ENCODE measurements around the gene LENG9.

The LENG9 gene

GRCh38 chr19:54436031-54436523, 27.5 kb downstream of the LENG9 start:
- DNase-seq: no peak

DNA sequence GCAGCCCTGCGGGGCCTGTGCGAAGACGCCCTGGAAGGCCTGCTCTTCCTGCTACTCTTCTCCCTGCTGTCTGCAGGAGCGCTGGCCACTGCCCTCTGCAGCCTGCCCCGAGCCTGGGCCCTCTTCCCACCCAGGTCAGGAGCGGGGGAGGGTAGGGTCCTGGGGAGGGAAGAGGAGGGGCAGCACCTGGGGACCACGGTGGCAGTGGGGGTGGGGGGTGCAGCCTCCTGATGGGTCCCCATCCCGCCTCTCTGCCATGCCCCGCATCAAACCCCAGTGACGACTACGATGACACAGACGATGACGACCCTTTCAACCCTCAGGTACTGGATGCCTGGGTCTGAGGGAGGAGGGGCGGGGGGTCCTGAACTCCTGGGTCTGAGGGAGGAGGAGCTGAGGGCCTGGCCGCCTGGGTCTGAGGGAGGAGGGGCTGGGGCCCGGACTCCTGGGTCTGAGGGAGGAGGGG, 28.0 kb downstream of the LENG9 start:
- DNase-seq: no peak

- no peak for DNase-seq
These were observed 28.7 kb downstream of the LENG9 start for GRCh38 chr19:54434873-54435214.

DNA sequence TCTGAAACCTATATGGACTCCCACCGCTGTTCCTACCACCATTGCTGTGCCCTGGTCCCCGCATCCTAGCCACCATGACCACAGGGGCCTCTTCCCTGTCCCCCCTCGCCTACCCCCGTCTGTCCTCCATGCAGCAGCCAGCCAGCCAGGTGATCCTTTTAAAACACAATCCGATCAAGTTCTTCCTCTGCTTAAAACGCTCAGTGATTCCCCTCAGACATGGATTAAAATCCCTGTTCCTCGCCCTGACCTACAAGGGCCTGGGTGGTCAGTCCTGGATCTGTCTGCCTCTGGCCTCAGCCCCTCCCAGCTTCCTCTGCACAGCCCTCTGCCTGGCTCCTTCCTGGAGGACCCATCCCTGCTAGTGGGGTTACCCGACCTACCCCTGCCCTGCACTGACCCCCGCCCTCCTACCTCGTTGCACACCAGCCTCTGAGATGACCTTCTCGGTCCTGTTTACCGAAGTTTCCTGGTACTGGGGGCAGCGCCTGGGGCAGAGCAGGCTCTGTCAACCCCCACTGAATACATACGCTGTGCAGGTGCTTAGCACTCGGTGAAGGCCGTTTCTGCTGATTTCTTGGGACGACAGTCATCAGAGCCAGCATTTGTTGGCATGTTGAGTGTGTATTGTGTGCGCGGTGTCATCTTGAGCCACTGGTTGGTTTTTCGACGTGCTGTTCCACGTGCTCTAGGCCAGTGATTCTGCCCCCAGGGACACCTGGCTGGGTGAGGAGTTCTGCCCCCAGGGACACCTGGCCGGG, 29.3 kb downstream of the LENG9 start:
- no peak for DNase-seq

GRCh38 chr19:54433697-54434096, 29.9 kb downstream of the LENG9 start:
- no peak for DNase-seq

DNA sequence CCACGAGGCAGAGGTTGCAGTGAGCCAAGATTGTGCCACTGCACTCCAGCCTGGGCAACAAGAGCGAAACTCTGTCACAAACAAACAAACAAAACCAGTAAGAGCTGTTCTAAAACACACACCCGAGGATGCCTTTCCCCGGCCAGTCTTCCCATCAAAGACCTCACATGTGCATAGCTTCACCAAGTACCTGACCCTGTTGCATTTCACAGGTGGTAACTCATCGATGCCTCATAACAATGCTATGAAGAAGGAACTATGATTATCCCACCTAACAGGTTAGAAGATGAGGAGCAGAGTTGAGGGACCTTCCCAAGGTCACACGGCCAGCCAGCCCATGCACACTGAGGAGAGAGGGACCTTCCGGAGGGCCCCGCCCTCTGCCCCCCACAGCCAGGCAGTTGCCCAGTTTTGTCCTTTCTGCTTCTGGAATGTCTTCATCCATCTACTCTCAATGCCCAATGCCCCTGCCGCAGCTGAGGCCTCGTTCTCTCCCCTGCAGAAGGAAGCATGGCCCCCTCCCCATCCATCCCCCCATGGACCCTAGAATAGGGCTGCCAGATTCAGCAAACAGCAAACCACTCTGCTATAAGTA, 31.3 kb downstream of the LENG9 start:
- DNase-seq: no peak

GRCh38 chr19:54431255-54431838, 32.2 kb downstream of the LENG9 start:
- no peak for DNase-seq

DNA sequence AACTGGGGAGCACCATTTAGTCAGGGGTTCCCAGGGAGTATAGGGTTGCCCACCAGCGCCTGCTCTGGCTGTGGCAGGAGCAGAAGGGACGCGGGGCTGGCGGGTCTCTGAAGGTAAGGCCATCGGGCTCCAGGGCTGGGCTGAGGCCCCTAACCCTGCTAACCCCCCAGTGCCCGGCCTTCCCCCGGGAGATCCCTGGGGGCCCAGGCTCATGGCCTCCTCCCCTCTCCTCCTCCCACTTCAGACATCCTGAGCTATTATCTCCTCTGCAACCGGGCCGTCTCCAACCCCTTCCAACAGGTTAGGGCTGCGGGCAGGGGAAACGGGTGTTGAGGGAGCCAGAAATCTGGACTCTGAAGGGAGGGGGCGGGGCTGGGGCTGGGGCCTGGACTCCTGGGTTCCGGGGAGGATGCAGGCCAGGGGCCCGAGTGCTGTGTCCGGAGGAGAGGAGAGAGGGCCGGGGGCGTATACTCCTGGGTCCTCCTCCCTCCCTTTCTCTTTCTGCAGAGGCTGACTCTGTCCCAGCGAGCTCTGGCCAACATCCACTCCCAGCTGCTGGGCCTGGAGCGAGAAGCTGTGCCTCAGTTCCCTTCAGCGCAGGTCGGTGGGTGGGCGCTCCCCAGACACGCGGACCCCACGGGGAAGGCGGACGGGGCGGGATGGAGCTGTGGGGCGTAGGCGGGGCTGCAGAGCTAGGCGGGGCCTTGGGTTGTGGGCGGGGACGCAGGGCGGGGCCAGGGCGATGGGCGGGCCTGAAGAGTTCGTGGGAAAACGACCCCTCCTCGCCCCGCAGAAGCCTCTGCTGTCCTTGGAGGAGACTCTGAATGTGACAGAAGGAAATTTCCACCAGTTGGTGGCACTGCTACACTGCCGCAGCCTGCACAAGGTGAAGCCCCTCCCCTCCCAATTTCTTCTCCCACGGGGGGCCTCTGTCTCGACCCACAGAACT, 33.0 kb downstream of the LENG9 start:
- DNase-seq: no peak

DNA sequence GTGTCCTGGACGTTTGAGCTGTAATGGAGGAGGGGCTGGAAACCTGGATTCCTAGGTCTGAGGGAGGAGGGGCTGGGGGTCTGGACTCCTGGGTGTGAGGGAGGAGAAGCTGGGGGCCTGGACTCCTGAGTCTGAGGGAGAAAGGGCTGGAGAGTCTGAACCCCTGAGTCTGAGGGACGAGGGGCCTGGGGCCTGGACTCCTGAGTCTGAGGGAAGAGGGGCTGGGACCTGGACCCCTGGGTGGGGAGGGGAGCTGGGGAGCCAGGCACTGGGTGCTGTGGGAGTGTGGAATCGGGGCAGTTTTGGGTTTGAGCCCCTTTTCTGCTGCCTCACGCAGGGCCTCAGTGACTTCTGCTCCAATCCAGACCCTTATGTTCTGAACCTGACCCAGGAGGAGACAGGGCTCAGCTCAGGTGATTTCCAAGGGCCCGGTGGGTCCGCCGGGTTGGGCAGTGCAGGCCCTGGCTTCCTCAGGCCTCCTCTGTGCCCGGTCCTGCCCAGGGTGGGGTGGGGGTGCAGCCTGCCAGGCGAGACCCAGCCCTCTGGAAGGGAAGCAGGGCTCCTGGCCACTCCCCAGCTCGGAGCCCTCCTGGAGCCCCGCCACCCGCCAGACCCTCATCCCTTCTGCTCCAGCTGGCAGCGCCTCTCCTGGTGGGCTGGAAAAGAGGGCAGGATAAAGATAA, 33.9 kb downstream of the LENG9 start:
- no peak for DNase-seq

DNA sequence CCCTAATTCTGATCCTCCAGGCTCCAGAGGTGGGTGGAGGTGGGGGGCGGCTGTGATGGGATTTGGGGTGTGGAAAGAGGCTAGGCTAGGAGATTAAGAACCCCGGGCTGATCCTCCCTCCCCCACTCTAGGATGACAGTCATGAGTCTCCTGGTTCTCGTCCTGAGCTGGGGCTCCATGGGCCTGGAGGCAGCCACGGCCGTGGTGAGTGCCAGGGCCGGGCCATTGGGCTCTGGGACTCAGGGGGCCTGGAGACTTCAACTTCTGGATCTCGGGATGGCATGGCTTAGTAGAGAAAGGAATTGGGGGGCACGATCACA, 34.4 kb downstream of the LENG9 start:
- no peak for DNase-seq

- no peak for DNase-seq
These were observed 35.0 kb downstream of the LENG9 start for GRCh38 chr19:54428323-54429175.

- DNase-seq: no peak
These were observed 36.0 kb downstream of the LENG9 start for GRCh38 chr19:54427586-54427985.

DNA sequence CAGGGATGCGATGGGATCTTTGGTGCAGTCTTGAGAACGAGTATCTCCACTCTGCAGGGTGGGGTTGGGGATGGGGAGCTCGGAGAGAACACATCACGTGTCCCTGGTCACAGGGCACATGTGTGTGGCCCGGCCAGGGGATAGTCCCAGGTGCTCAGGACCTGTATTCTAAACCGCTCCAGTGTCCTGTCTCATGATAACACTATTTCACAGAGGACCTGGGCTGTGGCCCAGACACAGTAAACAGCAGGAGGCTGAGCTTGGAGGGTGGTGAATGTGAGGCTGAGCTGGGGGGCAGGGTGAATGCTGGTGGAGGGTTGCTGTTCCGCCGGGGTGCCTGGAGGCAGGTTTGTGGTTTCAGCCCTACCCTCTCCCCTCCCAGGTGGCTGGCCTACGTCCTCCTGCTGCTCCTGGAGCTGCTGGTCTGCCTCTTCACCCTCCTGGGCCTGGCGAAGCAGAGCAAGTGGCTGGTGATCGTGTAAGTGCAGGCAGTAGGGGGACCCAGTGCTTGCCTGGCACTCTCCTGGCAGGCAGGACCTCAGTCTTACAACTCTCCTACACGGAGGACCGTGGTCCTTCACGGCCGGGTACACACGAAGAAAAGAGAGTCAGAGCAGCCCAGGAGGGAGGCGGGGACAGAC, 37.2 kb downstream of the LENG9 start:
- DNase-seq: no peak

- DNase-seq: no peak
These were observed 38.2 kb downstream of the LENG9 start for GRCh38 chr19:54425382-54425723.

- no peak for DNase-seq
These were observed 38.8 kb downstream of the LENG9 start for GRCh38 chr19:54424660-54425381.

DNA sequence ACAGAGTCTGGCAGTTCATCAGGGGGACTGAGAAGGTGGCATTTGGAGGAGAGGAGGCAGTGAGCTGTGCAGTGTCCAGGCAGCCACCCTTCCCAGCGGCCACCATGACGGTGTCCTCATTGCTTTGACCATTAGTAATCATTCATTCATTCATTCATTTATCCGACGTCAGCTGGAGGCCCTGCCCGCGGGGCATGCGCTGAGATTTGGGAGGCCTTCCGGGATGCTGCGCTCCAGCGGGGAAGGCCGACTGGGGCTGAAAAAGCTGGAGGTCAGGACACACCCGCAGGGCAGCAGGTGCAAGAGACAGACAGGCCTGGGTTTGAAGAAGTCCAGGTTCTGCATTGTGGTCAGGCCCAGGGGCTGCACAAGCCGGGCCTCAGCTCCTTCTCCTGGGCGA, 39.4 kb downstream of the LENG9 start:
- DNase-seq: no peak

GRCh38 chr19:54422136-54422535, 41.4 kb downstream of the LENG9 start:
- DNase-seq: no peak

GRCh38 chr19:54421521-54421920, 42.1 kb downstream of the LENG9 start:
- no peak for DNase-seq

DNA sequence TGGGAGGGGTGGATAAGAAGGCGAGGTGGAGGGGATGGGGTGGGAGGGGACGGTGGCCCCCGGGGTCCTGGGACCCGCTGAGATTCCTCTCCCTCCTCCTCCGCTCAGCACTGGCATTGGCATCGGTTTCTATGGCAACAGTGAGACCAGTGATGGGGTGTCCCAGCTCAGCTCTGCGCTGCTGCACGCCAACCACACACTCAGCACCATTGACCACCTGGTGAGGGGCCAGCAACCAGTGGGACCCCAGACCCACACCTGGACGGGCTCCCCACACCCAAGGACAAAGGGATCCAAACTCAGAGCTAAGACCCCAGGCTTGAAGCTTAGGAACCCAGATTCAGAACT, 42.4 kb downstream of the LENG9 start:
- DNase-seq: no peak

- DNase-seq: no peak
These were observed 43.0 kb downstream of the LENG9 start for GRCh38 chr19:54420383-54421168.
